Mammary epithelial cell (primary cell): ENCODE data around the gene VAV2.

Source experiments
- EZH2 ChIP-seq: IDR thresholded peaks from 2 replicates; pipeline ENCODE4 v1.6.1; 2012; ENCODE audit warnings: low read length, inconsistent platforms, borderline replicate concordance
- TF ChIP-seq, protein P1 (sequence below), 2 donors: IDR thresholded peaks in 1 of 2; conservative IDR thresholded peaks in 1 of 2; 2 replicates each; pipeline ENCODE4 v1.5.1; 2011 to 2012; ENCODE audit warnings: inconsistent platforms in 2 of 2, low read length in 2 of 2, mild to moderate bottlenecking in 2 of 2, control low read depth in 1 of 2, low read depth in 1 of 2; ENCODE audit not compliant: insufficient read depth in 1 of 2; ENCODE audit errors: extremely low read depth in 1 of 2

DNA sequence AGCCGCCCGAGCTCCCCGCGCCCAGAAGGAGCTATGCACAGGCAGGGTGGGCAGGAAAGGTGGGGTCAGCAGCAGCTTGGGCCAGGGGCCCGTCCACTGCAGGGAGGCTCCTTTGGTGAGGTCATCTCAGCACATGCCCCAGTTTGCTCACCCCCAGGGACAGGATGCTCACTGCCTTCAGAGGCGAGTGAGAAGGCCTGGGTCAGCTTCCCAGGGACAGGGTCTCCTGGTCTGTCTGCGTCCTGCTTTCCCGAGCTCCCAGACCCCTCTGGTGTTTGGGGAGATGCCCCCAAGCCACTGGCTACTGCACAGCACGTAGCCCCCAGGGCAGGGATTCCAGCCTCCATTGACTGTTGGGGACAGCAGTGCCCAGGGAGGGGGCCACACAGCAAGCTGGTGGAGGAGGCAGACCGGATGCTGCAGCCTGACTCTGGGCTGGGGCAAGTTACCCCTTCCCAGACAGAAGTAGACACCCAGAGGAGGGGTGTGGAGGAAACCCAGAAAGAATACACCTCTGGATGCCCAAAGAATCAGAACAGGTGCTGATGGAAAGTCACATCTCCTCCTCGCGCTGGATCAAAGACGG is 253.4 kb downstream of the VAV2 start:
- TF ChIP-seq EZH2 = no peak
- TF ChIP-seq, protein P1, sequence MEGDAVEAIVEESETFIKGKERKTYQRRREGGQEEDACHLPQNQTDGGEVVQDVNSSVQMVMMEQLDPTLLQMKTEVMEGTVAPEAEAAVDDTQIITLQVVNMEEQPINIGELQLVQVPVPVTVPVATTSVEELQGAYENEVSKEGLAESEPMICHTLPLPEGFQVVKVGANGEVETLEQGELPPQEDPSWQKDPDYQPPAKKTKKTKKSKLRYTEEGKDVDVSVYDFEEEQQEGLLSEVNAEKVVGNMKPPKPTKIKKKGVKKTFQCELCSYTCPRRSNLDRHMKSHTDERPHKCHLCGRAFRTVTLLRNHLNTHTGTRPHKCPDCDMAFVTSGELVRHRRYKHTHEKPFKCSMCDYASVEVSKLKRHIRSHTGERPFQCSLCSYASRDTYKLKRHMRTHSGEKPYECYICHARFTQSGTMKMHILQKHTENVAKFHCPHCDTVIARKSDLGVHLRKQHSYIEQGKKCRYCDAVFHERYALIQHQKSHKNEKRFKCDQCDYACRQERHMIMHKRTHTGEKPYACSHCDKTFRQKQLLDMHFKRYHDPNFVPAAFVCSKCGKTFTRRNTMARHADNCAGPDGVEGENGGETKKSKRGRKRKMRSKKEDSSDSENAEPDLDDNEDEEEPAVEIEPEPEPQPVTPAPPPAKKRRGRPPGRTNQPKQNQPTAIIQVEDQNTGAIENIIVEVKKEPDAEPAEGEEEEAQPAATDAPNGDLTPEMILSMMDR (conservative IDR thresholded peaks at IDR 0.05 in 1 of 2, IDR thresholded peaks at IDR 0.05 in 1 of 2; ENCODE audit: extremely low read depth in 1 of 2, insufficient read depth in 1 of 2, low read depth in 1 of 2, low read length in 2 of 2) = no peak
